HL-60 (cell line): ENCODE data around the gene MATR3.

ENCODE experiments used
- POLR2AphosphoS5 ChIP-seq: IDR thresholded peaks from 2 replicates; pipeline ENCODE4 v1.6.1; 2012; ENCODE audit warnings: low read depth
- TF ChIP-seq, protein P1 (sequence below): IDR thresholded peaks from one replicate; pipeline ENCODE4 v1.5.1; 2011; ENCODE audit warnings: low read length, control low read depth, inconsistent platforms; ENCODE audit not compliant: insufficient read depth

DNA sequence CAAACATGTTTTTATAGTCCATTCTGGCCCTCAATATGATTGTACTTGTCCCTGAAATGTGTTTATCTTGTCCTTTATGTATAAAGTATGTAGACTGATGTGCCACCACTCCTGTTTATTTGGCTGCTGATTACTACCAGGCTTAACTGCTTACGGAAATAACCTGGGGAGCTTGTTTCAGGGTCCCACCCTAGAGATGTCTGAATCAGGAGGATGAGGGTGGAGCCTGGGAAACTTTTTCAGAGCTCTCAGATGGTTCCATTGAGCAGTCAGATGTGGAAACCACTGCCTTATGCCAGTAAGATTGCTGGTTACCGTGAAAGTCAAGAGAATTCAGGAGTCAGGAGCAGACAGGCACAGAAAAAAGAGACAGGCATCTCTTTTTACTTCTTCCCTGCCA, 70.4 kb downstream of the MATR3 start:
- TF ChIP-seq, protein P1, sequence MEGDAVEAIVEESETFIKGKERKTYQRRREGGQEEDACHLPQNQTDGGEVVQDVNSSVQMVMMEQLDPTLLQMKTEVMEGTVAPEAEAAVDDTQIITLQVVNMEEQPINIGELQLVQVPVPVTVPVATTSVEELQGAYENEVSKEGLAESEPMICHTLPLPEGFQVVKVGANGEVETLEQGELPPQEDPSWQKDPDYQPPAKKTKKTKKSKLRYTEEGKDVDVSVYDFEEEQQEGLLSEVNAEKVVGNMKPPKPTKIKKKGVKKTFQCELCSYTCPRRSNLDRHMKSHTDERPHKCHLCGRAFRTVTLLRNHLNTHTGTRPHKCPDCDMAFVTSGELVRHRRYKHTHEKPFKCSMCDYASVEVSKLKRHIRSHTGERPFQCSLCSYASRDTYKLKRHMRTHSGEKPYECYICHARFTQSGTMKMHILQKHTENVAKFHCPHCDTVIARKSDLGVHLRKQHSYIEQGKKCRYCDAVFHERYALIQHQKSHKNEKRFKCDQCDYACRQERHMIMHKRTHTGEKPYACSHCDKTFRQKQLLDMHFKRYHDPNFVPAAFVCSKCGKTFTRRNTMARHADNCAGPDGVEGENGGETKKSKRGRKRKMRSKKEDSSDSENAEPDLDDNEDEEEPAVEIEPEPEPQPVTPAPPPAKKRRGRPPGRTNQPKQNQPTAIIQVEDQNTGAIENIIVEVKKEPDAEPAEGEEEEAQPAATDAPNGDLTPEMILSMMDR, result no peak
- TF ChIP-seq POLR2AphosphoS5, result no peak
